Measurements from ENCODE around the gene SKIDA1.

The SKIDA1 gene

GRCh38 chr10:21508706-21509331, 16.7 kb downstream of the SKIDA1 start:
- TF ChIP-seq CTCF (IDR thresholded peaks at IDR 0.05; ENCODE audit: low read depth, low read length, missing control alignments) = no peak
- no peak overlapping the region for H3K4me3 ChIP-seq (ENCODE audit: low read depth, low read length)
- DNase-seq (ENCODE audit: low read depth) = no peak
- in situ Hi-C loops (cut with HindIII; ENCODE audit: low sequenced_read_pairs) = loop anchor here (25.0 kb wide), 2 partner anchors 222 to 422 kb away; no protein-coding TSS in a partner anchor

- in situ Hi-C loops (cut with HindIII; ENCODE audit: low sequenced_read_pairs) = loop anchor here (25.0 kb wide), 2 partner anchors 220 to 420 kb away; no protein-coding TSS in a partner anchor
- DNase-seq (ENCODE audit: low read depth) = no peak
- TF ChIP-seq CTCF (IDR thresholded peaks at IDR 0.05; ENCODE audit: low read depth, low read length, missing control alignments) = no peak
- no peak overlapping the region for H3K4me3 ChIP-seq (ENCODE audit: low read depth, low read length)
Measured at GRCh38 chr10:21507150-21507549, 18.3 kb downstream of the SKIDA1 start.

DNA sequence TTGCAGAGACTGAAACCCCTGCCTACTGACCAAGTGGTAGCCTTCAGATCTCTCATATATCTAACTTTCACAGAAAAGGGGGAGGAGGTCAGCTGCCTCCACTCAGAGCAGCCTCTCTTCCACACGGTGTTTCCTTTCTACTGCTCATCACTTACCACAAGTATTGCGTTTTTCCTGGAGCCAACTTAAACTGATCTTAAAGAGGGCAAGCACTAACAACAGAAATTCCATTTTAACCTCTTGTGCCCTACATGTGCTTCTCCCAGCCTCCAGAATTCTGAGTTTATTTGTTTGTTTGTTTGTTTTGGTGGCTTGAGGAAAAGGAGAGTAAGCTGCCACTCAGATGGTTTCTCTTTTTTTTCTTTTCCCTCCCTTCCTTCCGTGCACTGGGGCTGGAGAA, 19.1 kb downstream of the SKIDA1 start:
- in situ Hi-C loops (cut with HindIII; ENCODE audit: low sequenced_read_pairs) = loop anchor here (25.0 kb wide), 2 partner anchors 219 to 419 kb away; no protein-coding TSS in a partner anchor
- no peak for TF ChIP-seq CTCF (IDR thresholded peaks at IDR 0.05; ENCODE audit: low read depth, low read length, missing control alignments)
- no peak for DNase-seq (ENCODE audit: low read depth)
- H3K4me3 ChIP-seq (ENCODE audit: low read depth, low read length) = no peak overlapping the region

- no peak for DNase-seq (ENCODE audit: low read depth)
- H3K4me3 ChIP-seq (ENCODE audit: low read depth, low read length) = no peak overlapping the region
- in situ Hi-C loops (cut with HindIII; ENCODE audit: low sequenced_read_pairs) = loop anchor here (25.0 kb wide), 2 partner anchors 218 to 418 kb away; no protein-coding TSS in a partner anchor
- no peak for TF ChIP-seq CTCF (IDR thresholded peaks at IDR 0.05; ENCODE audit: low read depth, low read length, missing control alignments)
Measured at GRCh38 chr10:21505711-21506278, 19.7 kb downstream of the SKIDA1 start.

GRCh38 chr10:21503542-21503941, 21.9 kb downstream of the SKIDA1 start:
- TF ChIP-seq CTCF (IDR thresholded peaks at IDR 0.05; ENCODE audit: low read depth, low read length, missing control alignments) = no peak
- DNase-seq (ENCODE audit: low read depth) = no peak
- in situ Hi-C loops (cut with HindIII; ENCODE audit: low sequenced_read_pairs) = loop anchor here (25.0 kb wide), 2 partner anchors 216 to 416 kb away; no protein-coding TSS in a partner anchor

GRCh38 chr10:21502348-21502740, 23.1 kb downstream of the SKIDA1 start:
- in situ Hi-C loops (cut with HindIII; ENCODE audit: low sequenced_read_pairs) = loop anchor here (25.0 kb wide), 2 partner anchors 215 to 415 kb away; no protein-coding TSS in a partner anchor
- TF ChIP-seq CTCF (IDR thresholded peaks at IDR 0.05; ENCODE audit: low read depth, low read length, missing control alignments) = no peak
- no peak overlapping the region for H3K4me3 ChIP-seq (ENCODE audit: low read depth, low read length)
- DNase-seq (ENCODE audit: low read depth) = no peak

More at GRCh38 chr10:21503542-21503941, 21.9 kb downstream of the SKIDA1 start:
- H3K4me3 ChIP-seq (ENCODE audit: low read depth, low read length) = no peak overlapping the region

All from astrocyte of the cerebellum (primary cell).